IMR-90 (cell line): ENCODE measurements around the gene PHLPP2. TPM values are rescaled to one million over a fixed set of nuclear protein-coding genes. Genes with fewer than 3 reads are reported as not detected.

Experiments
- ATAC-seq: fragments of 200-7000 bp; cut with Tn5 transposase; 2 replicates; pipeline ENCODE4 v1.9.1; 2020; ENCODE audit warnings: low read depth, mild to moderate bottlenecking, moderate library complexity
- BruUV-seq: library from RNA; stranded (reverse); fragments of 400-500 nt; replicated peaks from 2 replicates; lab custom pipeline; 2021; lab: Mats Ljungman, UMichigan
- CTCF ChIA-PET: fragments of 300-600 bp; formaldehyde crosslinking; extraction: SDS; loops from one replicate; lab custom pipeline; 2021; ENCODE audit warnings: antibody characterized with exemption; lab: Yijun Ruan, JAX
- POLR2A ChIA-PET: fragments of 300-600 bp; sonication (Branson Sonifier 250); formaldehyde crosslinking; loops from one replicate; lab custom pipeline; 2022; ENCODE audit warnings: antibody characterized with exemption; ENCODE audit not compliant: unreplicated experiment; lab: Charles Lee
- DNase-seq: peaks from one replicate; pipeline ENCODE4 v3.0.0; 2013
- H2AFZ ChIP-seq: replicated peaks from 2 replicates; pipeline ENCODE3; 2013; ENCODE audit warnings: low read length, mild to moderate bottlenecking; ENCODE audit not compliant: poor library complexity
- H2AK5ac ChIP-seq: 2 replicates; pipeline ENCODE4 v1.6.1; 2013; ENCODE audit warnings: low read depth, low read length, inconsistent platforms
- H2AK9ac ChIP-seq: replicated peaks from 2 replicates; pipeline ENCODE3; 2013; ENCODE audit warnings: mild to moderate bottlenecking, low read depth, low read length, moderate library complexity; ENCODE audit not compliant: poor library complexity
- H2BK120ac ChIP-seq: 2 replicates; pipeline ENCODE4 v1.6.1; 2013; ENCODE audit warnings: low read depth, low read length, inconsistent platforms
- H2BK15ac ChIP-seq: 3 replicates; pipeline ENCODE4 v1.6.1; 2013; ENCODE audit warnings: low read depth, low read length, inconsistent platforms
- H2BK20ac ChIP-seq: 2 replicates; pipeline ENCODE4 v1.6.1; 2013; ENCODE audit warnings: low read depth, mild to moderate bottlenecking, inconsistent platforms, low read length, moderate library complexity
- H2BK5ac ChIP-seq: 2 replicates; pipeline ENCODE4 v1.6.1; 2013; ENCODE audit warnings: mild to moderate bottlenecking, low read depth, low read length, inconsistent platforms; ENCODE audit not compliant: poor library complexity, severe bottlenecking
- H3K14ac ChIP-seq: replicated peaks from 2 replicates; pipeline ENCODE4 v1.6.1; 2013; ENCODE audit warnings: low read depth, low read length, inconsistent platforms
- H3K18ac ChIP-seq: 2 replicates; pipeline ENCODE4 v1.6.1; 2013; ENCODE audit warnings: low read depth, low read length, control low read depth
- H3K23ac ChIP-seq: 2 replicates; pipeline ENCODE4 v1.6.1; 2013; ENCODE audit warnings: low read depth, low read length, inconsistent platforms
- H3K27ac ChIP-seq: 2 replicates; pipeline ENCODE4 v1.5.1; 2013; ENCODE audit warnings: mild to moderate bottlenecking, control low read depth, low read length; ENCODE audit not compliant: insufficient read depth
- H3K27me3 ChIP-seq: 2 replicates; pipeline ENCODE4 v1.6.1; 2013; ENCODE audit warnings: low read length; ENCODE audit not compliant: control insufficient read depth, insufficient read depth
- H3K36me3 ChIP-seq: 2 replicates; pipeline ENCODE4 v1.6.1; 2013; ENCODE audit warnings: low read length, mixed read lengths; ENCODE audit not compliant: control insufficient read depth, insufficient read depth
- H3K4ac ChIP-seq: 2 replicates; pipeline ENCODE4 v1.6.1; 2013; ENCODE audit warnings: low read depth, low read length, inconsistent platforms
- H3K4me1 ChIP-seq: 2 replicates; pipeline ENCODE4 v1.6.1; 2013; ENCODE audit warnings: low read length, mixed read lengths; ENCODE audit not compliant: control insufficient read depth, insufficient read depth
- H3K4me2 ChIP-seq: 2 replicates; pipeline ENCODE4 v1.6.1; 2013; ENCODE audit warnings: low read depth, mild to moderate bottlenecking, control low read depth, low read length, moderate library complexity
- H3K4me3 ChIP-seq: 2 replicates; pipeline ENCODE4 v1.5.1; 2013; ENCODE audit warnings: low read depth, mild to moderate bottlenecking, control low read depth, low read length, moderate library complexity; ENCODE audit not compliant: insufficient read depth
- H3K56ac ChIP-seq: 2 replicates; pipeline ENCODE4 v1.6.1; 2013; ENCODE audit warnings: low read length, inconsistent platforms; ENCODE audit not compliant: insufficient read depth; ENCODE audit errors: extremely low read depth
- H3K79me1 ChIP-seq, 2 experiments: 2 replicates each; pipeline ENCODE4 v1.6.1; 2013; ENCODE audit warnings: low read length in 2 of 2, inconsistent platforms in 1 of 2, low read depth in 1 of 2
- H3K9ac ChIP-seq: 2 replicates; pipeline ENCODE4 v1.6.1; 2013; ENCODE audit warnings: low read depth, low read length, control low read depth
- H3K9me1 ChIP-seq: 2 replicates; pipeline ENCODE4 v1.6.1; 2013; ENCODE audit warnings: low read length, inconsistent platforms; ENCODE audit not compliant: insufficient read depth
- H3K9me3 ChIP-seq: 2 replicates; pipeline ENCODE4 v1.6.1; 2013; ENCODE audit warnings: low read length; ENCODE audit not compliant: control insufficient read depth, insufficient read depth
- H4K20me1 ChIP-seq: 2 replicates; pipeline ENCODE4 v1.6.1; 2013; ENCODE audit warnings: low read length, inconsistent platforms; ENCODE audit not compliant: insufficient read depth
- H4K5ac ChIP-seq: 2 replicates; pipeline ENCODE4 v1.6.1; 2013; ENCODE audit warnings: mild to moderate bottlenecking, low read depth, low read length, control low read depth
- H4K8ac ChIP-seq, 2 experiments: 2 replicates each; pipeline ENCODE4 v1.6.1; 2013; ENCODE audit warnings: low read depth in 2 of 2, low read length in 2 of 2, control low read depth in 1 of 2, inconsistent platforms in 1 of 2
- H4K91ac ChIP-seq: 2 replicates; pipeline ENCODE4 v1.6.1; 2013; ENCODE audit warnings: low read depth, low read length, inconsistent platforms; ENCODE audit not compliant: insufficient read depth
- BHLHE40 ChIP-seq: fragments of 150-350 bp; IDR thresholded peaks from 2 replicates; pipeline ENCODE4 v1.6.1; 2016; ENCODE audit warnings: mild to moderate bottlenecking, low read depth, low read length
- CEBPB ChIP-seq: IDR thresholded peaks from 2 replicates; pipeline ENCODE4 v1.6.1; 2012; ENCODE audit warnings: low read depth, low read length, improper control_type of control experiment
- CHD1 ChIP-seq: IDR thresholded peaks from 2 replicates; pipeline ENCODE4 v1.6.1; 2012; ENCODE audit warnings: low read depth, low read length, improper control_type of control experiment
- FOS ChIP-seq: fragments of 150-350 bp; IDR thresholded peaks from 2 replicates; pipeline ENCODE4 v1.6.1; 2016; ENCODE audit warnings: low read depth, low read length
- MAFK ChIP-seq: IDR thresholded peaks from 2 replicates; pipeline ENCODE4 v1.6.1; 2012; ENCODE audit warnings: low read depth, low read length, improper control_type of control experiment
- MAZ ChIP-seq: IDR thresholded peaks from 2 replicates; pipeline ENCODE4 v1.6.1; 2012; ENCODE audit warnings: low read depth, mild to moderate bottlenecking, low read length, improper control_type of control experiment, moderate library complexity, borderline replicate concordance
- MXI1 ChIP-seq: IDR thresholded peaks from 2 replicates; pipeline ENCODE4 v1.6.1; 2012; ENCODE audit warnings: low read depth, mild to moderate bottlenecking, low read length, moderate library complexity, borderline replicate concordance
- NFE2L2 ChIP-seq: fragments of 150-350 bp; IDR thresholded peaks from 2 replicates; pipeline ENCODE4 v1.6.1; 2016; ENCODE audit warnings: low read depth, mild to moderate bottlenecking, low read length
- POLR2A ChIP-seq: IDR thresholded peaks from 2 replicates; pipeline ENCODE4 v1.6.1; 2012; ENCODE audit warnings: mild to moderate bottlenecking, low read depth, low read length
- RAD21 ChIP-seq: IDR thresholded peaks from 2 replicates; pipeline ENCODE4 v1.6.1; 2012; ENCODE audit warnings: low read length, improper control_type of control experiment
- RCOR1 ChIP-seq: IDR thresholded peaks from 2 replicates; pipeline ENCODE4 v1.6.1; 2012; ENCODE audit warnings: mild to moderate bottlenecking, low read length, improper control_type of control experiment; ENCODE audit not compliant: insufficient replicate concordance
- RFX5 ChIP-seq: IDR thresholded peaks from 2 replicates; pipeline ENCODE4 v1.8.0; 2012; ENCODE audit warnings: low read depth, mild to moderate bottlenecking, low read length, moderate library complexity
- SMC3 ChIP-seq: fragments of 150-350 bp; IDR thresholded peaks from 2 replicates; pipeline ENCODE4 v1.6.1; 2016; ENCODE audit warnings: low read depth, mild to moderate bottlenecking, antibody characterized with exemption, low read length, moderate library complexity
- WGBS, 2 experiments: methylation state at CpG; one replicate each; pipeline versions ENCODE4 v1.1.5 to v1.1.7; 2013; ENCODE audit warnings: missing lambda C conversion rate in 2 of 2; ENCODE audit not compliant: insufficient read length in 1 of 2; ENCODE audit errors: extremely low coverage in 2 of 2; 5-methylcytosine and 5-hydroxymethylcytosine counted together
- dilution Hi-C: fragments of 300-500 bp; cut with HindIII; formaldehyde crosslinking; loops from one replicate; pipeline ENCODE4 v1.14.3; 2018; ENCODE audit warnings: low sequenced_read_pairs; ENCODE audit not compliant: unreplicated experiment
- in situ Hi-C: fragments of 300-500 bp; cut with MboI; formaldehyde crosslinking; loops from 3 replicates; pipeline ENCODE4 v1.14.3; 2019; ENCODE audit warnings: low sequenced_read_pairs, inconsistent platforms, mixed read lengths
- intact Hi-C: fragments of 100-400 bp; cut with micrococcal nuclease; formaldehyde crosslinking; loops from 2 replicates; pipeline ENCODE4 v1.10.0; 2022
- polyA plus RNA-seq, 3 experiments: library from polyadenylated mRNA; depleted of rRNA; stranded (reverse); fragments of >200 nt; gene quantifications; 2 replicates each; pipeline ENCODE4 v1.2.3, GENCODE V29; 2012; ENCODE audit warnings: low replicate concordance in 1 of 3
- total RNA-seq: library from RNA; depleted of rRNA; stranded (reverse); fragments of >200 nt; gene quantifications from 2 replicates; pipeline ENCODE4 v1.2.3, GENCODE V29; 2012
- TF ChIP-seq, protein P1 (sequence below): conservative IDR thresholded peaks from 2 replicates; pipeline ENCODE4 v1.5.1; 2012; ENCODE audit warnings: mild to moderate bottlenecking, low read depth, low read length, improper control_type of control experiment
- TF ChIP-seq, protein P2 (sequence below): fragments of 150-350 bp; IDR thresholded peaks from 2 replicates; pipeline ENCODE4 v1.6.1; 2016; ENCODE audit warnings: low read depth, mild to moderate bottlenecking, low read length, moderate library complexity, borderline replicate concordance
- TF ChIP-seq, protein P3 (sequence below): fragments of 150-350 bp; IDR thresholded peaks from 2 replicates; pipeline ENCODE4 v1.6.1; 2017; ENCODE audit warnings: mild to moderate bottlenecking, antibody characterized with exemption, low read length, low read depth

PHLPP2 gene
- total and polyA plus RNA-seq, 2 of the 4 experiments (the other 2 are of a cell fraction), result 6.8 to 10.2 TPM

DNA sequence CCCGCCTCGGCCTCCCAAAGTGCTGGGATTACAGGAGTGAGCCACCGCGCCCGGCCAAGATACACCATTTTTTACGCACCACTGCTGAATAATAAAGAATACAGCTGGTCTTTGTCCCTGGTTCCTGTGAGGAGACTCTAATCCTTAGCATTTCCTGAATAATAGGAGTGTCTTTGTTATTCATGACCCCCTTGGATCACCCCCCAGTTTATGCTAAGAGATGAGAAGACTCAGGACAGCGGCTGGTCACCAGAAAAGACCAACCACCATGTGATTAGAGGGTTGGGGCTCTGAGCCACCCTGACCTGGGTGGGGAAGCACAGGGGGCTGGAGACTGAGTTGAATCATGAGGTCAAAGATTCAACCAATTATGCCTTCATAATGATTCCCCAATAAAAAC lies 17.3 kb downstream of the PHLPP2 start:
- POLR2A ChIA-PET, result no interaction called here
- no peak overlapping the region for H3K4ac ChIP-seq
- no peak overlapping the region for H3K23ac ChIP-seq
- CTCF ChIA-PET, result interaction anchor here (1.0 kb wide), 1 partner anchor 139 kb away, joined by 3 read pairs; no protein-coding TSS in a partner anchor
- H4K5ac ChIP-seq, result no peak overlapping the region
- H3K14ac ChIP-seq, result no peak overlapping the region
- no peaks in the 10 kb centered on the region for H3K9me1 ChIP-seq
- H3K4me1 ChIP-seq, result peaks cover 6% of the 10 kb centered on the region
- H3K79me1 ChIP-seq, result peaks cover 21 to 41% of the 10 kb centered on the region in 2 experiments
- no peak overlapping the region for H4K8ac ChIP-seq
- H2BK5ac ChIP-seq, result no peak overlapping the region
- no peak overlapping the region for H3K56ac ChIP-seq
- no peak for ATAC-seq
- in situ Hi-C loops (no loop called here), dilution Hi-C loops (no loop called here), intact Hi-C loops (no loop called here)
- TF ChIP-seq CHD1, result no peak
- no peak for TF ChIP-seq POLR2A
- TF ChIP-seq, protein P1, sequence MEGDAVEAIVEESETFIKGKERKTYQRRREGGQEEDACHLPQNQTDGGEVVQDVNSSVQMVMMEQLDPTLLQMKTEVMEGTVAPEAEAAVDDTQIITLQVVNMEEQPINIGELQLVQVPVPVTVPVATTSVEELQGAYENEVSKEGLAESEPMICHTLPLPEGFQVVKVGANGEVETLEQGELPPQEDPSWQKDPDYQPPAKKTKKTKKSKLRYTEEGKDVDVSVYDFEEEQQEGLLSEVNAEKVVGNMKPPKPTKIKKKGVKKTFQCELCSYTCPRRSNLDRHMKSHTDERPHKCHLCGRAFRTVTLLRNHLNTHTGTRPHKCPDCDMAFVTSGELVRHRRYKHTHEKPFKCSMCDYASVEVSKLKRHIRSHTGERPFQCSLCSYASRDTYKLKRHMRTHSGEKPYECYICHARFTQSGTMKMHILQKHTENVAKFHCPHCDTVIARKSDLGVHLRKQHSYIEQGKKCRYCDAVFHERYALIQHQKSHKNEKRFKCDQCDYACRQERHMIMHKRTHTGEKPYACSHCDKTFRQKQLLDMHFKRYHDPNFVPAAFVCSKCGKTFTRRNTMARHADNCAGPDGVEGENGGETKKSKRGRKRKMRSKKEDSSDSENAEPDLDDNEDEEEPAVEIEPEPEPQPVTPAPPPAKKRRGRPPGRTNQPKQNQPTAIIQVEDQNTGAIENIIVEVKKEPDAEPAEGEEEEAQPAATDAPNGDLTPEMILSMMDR, result no peak
- TF ChIP-seq, protein P2, sequence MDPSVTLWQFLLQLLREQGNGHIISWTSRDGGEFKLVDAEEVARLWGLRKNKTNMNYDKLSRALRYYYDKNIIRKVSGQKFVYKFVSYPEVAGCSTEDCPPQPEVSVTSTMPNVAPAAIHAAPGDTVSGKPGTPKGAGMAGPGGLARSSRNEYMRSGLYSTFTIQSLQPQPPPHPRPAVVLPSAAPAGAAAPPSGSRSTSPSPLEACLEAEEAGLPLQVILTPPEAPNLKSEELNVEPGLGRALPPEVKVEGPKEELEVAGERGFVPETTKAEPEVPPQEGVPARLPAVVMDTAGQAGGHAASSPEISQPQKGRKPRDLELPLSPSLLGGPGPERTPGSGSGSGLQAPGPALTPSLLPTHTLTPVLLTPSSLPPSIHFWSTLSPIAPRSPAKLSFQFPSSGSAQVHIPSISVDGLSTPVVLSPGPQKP, result no peak
- no peak for TF ChIP-seq BHLHE40
- TF ChIP-seq RFX5, result no peak
- TF ChIP-seq SMC3, result no peak
- TF ChIP-seq, protein P3, sequence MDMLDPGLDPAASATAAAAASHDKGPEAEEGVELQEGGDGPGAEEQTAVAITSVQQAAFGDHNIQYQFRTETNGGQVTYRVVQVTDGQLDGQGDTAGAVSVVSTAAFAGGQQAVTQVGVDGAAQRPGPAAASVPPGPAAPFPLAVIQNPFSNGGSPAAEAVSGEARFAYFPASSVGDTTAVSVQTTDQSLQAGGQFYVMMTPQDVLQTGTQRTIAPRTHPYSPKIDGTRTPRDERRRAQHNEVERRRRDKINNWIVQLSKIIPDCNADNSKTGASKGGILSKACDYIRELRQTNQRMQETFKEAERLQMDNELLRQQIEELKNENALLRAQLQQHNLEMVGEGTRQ, result no peak
- TF ChIP-seq MXI1, result no peak
- TF ChIP-seq MAFK, result no peak
- TF ChIP-seq MAZ, result no peak
- no peak for TF ChIP-seq CEBPB
- TF ChIP-seq RAD21, result no peak
- TF ChIP-seq RCOR1, result no peak
- no peak for TF ChIP-seq NFE2L2
- TF ChIP-seq FOS, result no peak
- no peak overlapping the region for H2BK120ac ChIP-seq
- no peak for DNase-seq
- no peak overlapping the region for H2BK15ac ChIP-seq
- no peaks in the 10 kb centered on the region for H3K27me3 ChIP-seq
- no peak overlapping the region for H3K4me2 ChIP-seq
- H2AK9ac ChIP-seq, result no peak overlapping the region
- no peak overlapping the region for H3K27ac ChIP-seq
- BruUV-seq, result no TSS peak
- H2AK5ac ChIP-seq, result no peak overlapping the region
- no CpG with 5 or more reads among the region's 7 CpGs for WGBS, 2 experiments
- H3K36me3 ChIP-seq, result 0 out of 2 replicates have a peak, but pooled peaks cover 1% of the 10 kb centered on the region
- H3K4me3 ChIP-seq, result no peak overlapping the region
- H4K20me1 ChIP-seq, result peaks cover 10% of the 10 kb centered on the region; the same call in 1 of the 2 replicates
- H2BK20ac ChIP-seq, result no peak overlapping the region
- no peak overlapping the region for H3K18ac ChIP-seq
- no peaks in the 10 kb centered on the region for H3K9me3 ChIP-seq
- H4K91ac ChIP-seq, result no peak overlapping the region
- H3K9ac ChIP-seq, result no peak overlapping the region
- H2AFZ ChIP-seq, result no peak overlapping the region
